ENCODE results near the gene ALPL. TPM values are rescaled to one million over a fixed set of nuclear protein-coding genes. Genes with fewer than 3 reads are reported as not detected.

Gene ALPL
- total and polyA plus RNA-seq, 9 of the 15 experiments (the other 6 are each of a cell fraction or from before 2014, with no cell fraction given), result 0.04 to 0.38 (median 0.18) TPM; not detected in 4

DNA sequence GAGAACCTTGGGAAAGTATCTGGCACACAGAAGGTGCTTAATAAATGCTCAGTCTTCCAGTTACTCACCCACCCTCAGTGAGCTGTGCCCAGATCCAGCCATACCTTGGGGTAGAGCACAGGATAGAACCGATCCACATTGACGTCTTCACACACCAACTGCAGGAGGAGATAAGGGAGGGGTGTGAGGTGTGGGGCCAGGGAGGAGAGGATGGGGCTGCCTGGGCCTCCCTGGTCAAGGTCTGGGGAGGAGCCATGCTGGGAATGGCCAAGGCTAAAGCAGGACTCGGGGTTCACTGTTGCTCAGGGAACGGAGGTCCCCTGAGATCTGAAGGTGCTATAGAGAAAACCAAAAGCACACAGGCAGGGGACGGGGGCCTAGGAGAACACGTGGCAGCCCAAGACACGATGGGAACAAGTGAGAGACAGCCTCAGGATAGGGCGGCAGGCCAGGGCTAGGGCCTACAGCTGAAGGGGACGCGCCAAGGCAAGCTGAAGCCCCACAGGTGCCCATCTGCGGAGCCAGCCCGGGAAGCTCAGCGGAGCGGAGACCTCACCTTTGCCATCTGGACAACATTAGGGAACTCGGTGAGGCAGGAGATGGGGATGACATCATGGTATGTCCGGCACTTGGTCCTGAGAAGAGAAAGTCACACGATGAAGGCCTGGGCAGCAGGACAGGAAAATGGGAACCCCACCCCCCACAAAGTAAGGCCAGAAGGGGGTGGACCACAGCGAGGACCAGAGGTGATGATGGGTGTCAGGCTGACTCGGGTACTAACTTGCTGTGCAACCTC is 104.0 kb downstream of the ALPL start (continued):
- TF ChIP-seq MCM2 (IDR thresholded peaks at IDR 0.05; ENCODE audit: low read depth) (no peak), NCOR1 (IDR thresholded peaks at IDR 0.05) (peak; percentile 75), TCF7L2 (IDR thresholded peaks at IDR 0.05; ENCODE audit: low read depth, low read length) (no peak), MCM3 (IDR thresholded peaks at IDR 0.05) (no peak), HMG20B (CRISPR knock-in tag; IDR thresholded peaks at IDR 0.05) (no peak), SUPT5H (IDR thresholded peaks at IDR 0.05) (no peak), KDM5B (IDR thresholded peaks at IDR 0.05; ENCODE audit: insufficient replicate concordance, low read depth, low read length) (no peak), MAFG (tag; conservative IDR thresholded peaks at IDR 0.05) (no peak), OTX1 (CRISPR knock-in tag; IDR thresholded peaks at IDR 0.05) (no peak), ZNF75A (CRISPR knock-in tag; IDR thresholded peaks at IDR 0.05) (no peak), NUFIP1 (IDR thresholded peaks at IDR 0.05; ENCODE audit: partially characterized antibody) (peak; percentile 53), ZNF431 (CRISPR knock-in tag; IDR thresholded peaks at IDR 0.05) (no peak), HMG20A (CRISPR knock-in tag; conservative IDR thresholded peaks at IDR 0.05) (no peak), ZBTB7A (IDR thresholded peaks at IDR 0.05; ENCODE audit: borderline replicate concordance, control insufficient read depth, low read depth, low read length) (peak; percentile 49; the same call in 1 of the 2 replicates), PYGO2 (tag; IDR thresholded peaks at IDR 0.05) (no peak), MYC (IDR thresholded peaks at IDR 0.05; ENCODE audit: low read depth, low read length) (no peak), MYC (CRISPR knock-in tag; IDR thresholded peaks at IDR 0.05; ENCODE audit: borderline replicate concordance, low read depth) (no peak), RBM17 (IDR thresholded peaks at IDR 0.05; ENCODE audit: borderline replicate concordance, low read depth, low read length) (no peak)
- TF ChIP-seq, protein P1, sequence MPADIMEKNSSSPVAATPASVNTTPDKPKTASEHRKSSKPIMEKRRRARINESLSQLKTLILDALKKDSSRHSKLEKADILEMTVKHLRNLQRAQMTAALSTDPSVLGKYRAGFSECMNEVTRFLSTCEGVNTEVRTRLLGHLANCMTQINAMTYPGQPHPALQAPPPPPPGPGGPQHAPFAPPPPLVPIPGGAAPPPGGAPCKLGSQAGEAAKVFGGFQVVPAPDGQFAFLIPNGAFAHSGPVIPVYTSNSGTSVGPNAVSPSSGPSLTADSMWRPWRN (IDR thresholded peaks at IDR 0.05; ENCODE audit: low read depth), result no peak
- TF ChIP-seq, protein P2, sequence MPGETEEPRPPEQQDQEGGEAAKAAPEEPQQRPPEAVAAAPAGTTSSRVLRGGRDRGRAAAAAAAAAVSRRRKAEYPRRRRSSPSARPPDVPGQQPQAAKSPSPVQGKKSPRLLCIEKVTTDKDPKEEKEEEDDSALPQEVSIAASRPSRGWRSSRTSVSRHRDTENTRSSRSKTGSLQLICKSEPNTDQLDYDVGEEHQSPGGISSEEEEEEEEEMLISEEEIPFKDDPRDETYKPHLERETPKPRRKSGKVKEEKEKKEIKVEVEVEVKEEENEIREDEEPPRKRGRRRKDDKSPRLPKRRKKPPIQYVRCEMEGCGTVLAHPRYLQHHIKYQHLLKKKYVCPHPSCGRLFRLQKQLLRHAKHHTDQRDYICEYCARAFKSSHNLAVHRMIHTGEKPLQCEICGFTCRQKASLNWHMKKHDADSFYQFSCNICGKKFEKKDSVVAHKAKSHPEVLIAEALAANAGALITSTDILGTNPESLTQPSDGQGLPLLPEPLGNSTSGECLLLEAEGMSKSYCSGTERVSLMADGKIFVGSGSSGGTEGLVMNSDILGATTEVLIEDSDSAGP (CRISPR knock-in tag; IDR thresholded peaks at IDR 0.05), result no peak
- TF ChIP-seq, protein P3, sequence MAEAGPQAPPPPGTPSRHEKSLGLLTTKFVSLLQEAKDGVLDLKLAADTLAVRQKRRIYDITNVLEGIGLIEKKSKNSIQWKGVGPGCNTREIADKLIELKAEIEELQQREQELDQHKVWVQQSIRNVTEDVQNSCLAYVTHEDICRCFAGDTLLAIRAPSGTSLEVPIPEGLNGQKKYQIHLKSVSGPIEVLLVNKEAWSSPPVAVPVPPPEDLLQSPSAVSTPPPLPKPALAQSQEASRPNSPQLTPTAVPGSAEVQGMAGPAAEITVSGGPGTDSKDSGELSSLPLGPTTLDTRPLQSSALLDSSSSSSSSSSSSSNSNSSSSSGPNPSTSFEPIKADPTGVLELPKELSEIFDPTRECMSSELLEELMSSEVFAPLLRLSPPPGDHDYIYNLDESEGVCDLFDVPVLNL (CRISPR knock-in tag; IDR thresholded peaks at IDR 0.05; ENCODE audit: low read depth), result no peak
- TF ChIP-seq, protein P4, sequence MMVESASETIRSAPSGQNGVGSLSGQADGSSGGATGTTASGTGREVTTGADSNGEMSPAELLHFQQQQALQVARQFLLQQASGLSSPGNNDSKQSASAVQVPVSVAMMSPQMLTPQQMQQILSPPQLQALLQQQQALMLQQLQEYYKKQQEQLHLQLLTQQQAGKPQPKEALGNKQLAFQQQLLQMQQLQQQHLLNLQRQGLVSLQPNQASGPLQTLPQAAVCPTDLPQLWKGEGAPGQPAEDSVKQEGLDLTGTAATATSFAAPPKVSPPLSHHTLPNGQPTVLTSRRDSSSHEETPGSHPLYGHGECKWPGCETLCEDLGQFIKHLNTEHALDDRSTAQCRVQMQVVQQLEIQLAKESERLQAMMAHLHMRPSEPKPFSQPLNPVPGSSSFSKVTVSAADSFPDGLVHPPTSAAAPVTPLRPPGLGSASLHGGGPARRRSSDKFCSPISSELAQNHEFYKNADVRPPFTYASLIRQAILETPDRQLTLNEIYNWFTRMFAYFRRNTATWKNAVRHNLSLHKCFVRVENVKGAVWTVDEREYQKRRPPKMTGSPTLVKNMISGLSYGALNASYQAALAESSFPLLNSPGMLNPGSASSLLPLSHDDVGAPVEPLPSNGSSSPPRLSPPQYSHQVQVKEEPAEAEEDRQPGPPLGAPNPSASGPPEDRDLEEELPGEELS (CRISPR knock-in tag; IDR thresholded peaks at IDR 0.05; ENCODE audit: borderline replicate concordance), result no peak
- TF ChIP-seq, protein P5, sequence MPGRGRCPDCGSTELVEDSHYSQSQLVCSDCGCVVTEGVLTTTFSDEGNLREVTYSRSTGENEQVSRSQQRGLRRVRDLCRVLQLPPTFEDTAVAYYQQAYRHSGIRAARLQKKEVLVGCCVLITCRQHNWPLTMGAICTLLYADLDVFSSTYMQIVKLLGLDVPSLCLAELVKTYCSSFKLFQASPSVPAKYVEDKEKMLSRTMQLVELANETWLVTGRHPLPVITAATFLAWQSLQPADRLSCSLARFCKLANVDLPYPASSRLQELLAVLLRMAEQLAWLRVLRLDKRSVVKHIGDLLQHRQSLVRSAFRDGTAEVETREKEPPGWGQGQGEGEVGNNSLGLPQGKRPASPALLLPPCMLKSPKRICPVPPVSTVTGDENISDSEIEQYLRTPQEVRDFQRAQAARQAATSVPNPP (IDR thresholded peaks at IDR 0.05; ENCODE audit: borderline replicate concordance, insufficient read depth, insufficient read length), result no peak
